Heart left ventricle (tissue), 16 donors: Measurements from ENCODE around the gene POU6F2. TPM values are rescaled to one million over a fixed set of nuclear protein-coding genes. Genes with fewer than 3 reads are reported as not detected.

ENCODE experiments used
- ATAC-seq, 4 donors: fragments of 200-7000 bp; cut with Tn5 transposase; one replicate each; pipeline ENCODE4 v1.9.1; 2020 to 2022; ENCODE audit warnings: moderate library complexity in 4 of 4, mild to moderate bottlenecking in 3 of 4, moderate number of reproducible peaks in 1 of 4
- DNase-seq, 5 donors: peaks; one replicate each; pipeline ENCODE4 v3.0.0-alpha.2; 2020
- H3K27ac ChIP-seq, 12 donors: fragments of 200-600 bp; sonication (generic) in 4 of 12; one replicate each; pipeline versions ENCODE4 v1.5.0 to v1.8.0; 2016 to 2022; ENCODE audit warnings: mild to moderate bottlenecking in 2 of 12
- H3K27me3 ChIP-seq, 9 donors: fragments of 200-600 bp; sonication (generic) in 2 of 9; one replicate each; pipeline versions ENCODE4 v1.5.1 to v1.8.0; 2016 to 2022; ENCODE audit warnings: mild to moderate bottlenecking in 3 of 9
- H3K36me3 ChIP-seq, 9 donors: fragments of 200-600 bp; sonication (generic) in 2 of 9; one replicate each; pipeline versions ENCODE4 v1.5.0 to v1.8.0; 2018 to 2022; ENCODE audit warnings: mild to moderate bottlenecking in 2 of 9
- H3K4me1 ChIP-seq, 12 donors: fragments of 200-600 bp; sonication (generic) in 4 of 12; one replicate each; pipeline versions ENCODE4 v1.5.0 to v1.8.0; 2016 to 2022; ENCODE audit warnings: mild to moderate bottlenecking in 3 of 12
- H3K4me3 ChIP-seq, 12 donors: fragments of 200-600 bp; sonication (generic) in 4 of 12; one replicate each; pipeline versions ENCODE4 v1.5.0 to v1.8.0; 2017 to 2022; ENCODE audit warnings: mild to moderate bottlenecking in 9 of 12, moderate library complexity in 4 of 12
- H3K9me3 ChIP-seq, 12 donors: fragments of 200-600 bp; sonication (generic) in 4 of 12; one replicate each; pipeline versions ENCODE4 v1.5.0 to v1.8.0; 2016 to 2022; ENCODE audit warnings: mild to moderate bottlenecking in 1 of 12
- CTCF ChIP-seq, 12 donors: fragments of 200-600 bp; sonication (generic) in 4 of 12; IDR thresholded peaks; one replicate each; pipeline versions ENCODE4 v1.5.0 to v1.8.0; 2018 to 2022; ENCODE audit warnings: antibody characterized with exemption in 12 of 12, mild to moderate bottlenecking in 5 of 12
- POLR2A ChIP-seq, 2 donors: fragments of 450-650 bp; IDR thresholded peaks; one replicate each; pipeline ENCODE4 v1.6.1; 2017; ENCODE audit warnings: antibody characterized with exemption in 2 of 2, mild to moderate bottlenecking in 2 of 2, moderate library complexity in 2 of 2
- WGBS, 4 donors: extraction: QIAGEN DNeasy Blood & Tissue Kit in 2 of 4; methylation state at CpG; one replicate each; pipeline versions ENCODE4 v1.1.5 to v1.1.7; 2013 to 2018; 5-methylcytosine and 5-hydroxymethylcytosine counted together
- intact Hi-C, 10 donors: fragments of 100-400 bp; cut with DNase I; formaldehyde crosslinking; loops; one replicate each; pipeline versions ENCODE4 v1.11.1 to v1.14.2; 2022
- polyA plus RNA-seq, 2 donors: library from polyadenylated mRNA; stranded (reverse); fragments of 200-250 nt; gene quantifications; one replicate each; pipeline ENCODE4 v1.2.3, GENCODE V29; 2013
- total RNA-seq, 9 donors: library from RNA; depleted of rRNA in 2 of 9; stranded (reverse); fragments of >200 nt in 2 of 9; fragmentation: NEBNext Ultra II Directional in 3 of 9; extraction: Animal tissue kit (Norgen Biotek cat#: 25700) in 3 of 9; gene quantifications; one replicate each; pipeline versions ENCODE4 v1.1.0 to v1.2.4, GENCODE V29; 2016 to 2023
- donor health status: ischemic (EF 13 %, LVEDD 7.1; RV severe dilation, severe dysfunction).
- donor health status: healthy with polysubstance abuse.
- donor health status: DM: no; HTN: yes; CAD: no.
- donor health status: DM: no; HTN: no; CAD: no.
- donor health status: ischemic (EF 25% LVEDD 6.9; RV normal size, moderate dysfunction).
- donor health status: ischemic (EF 25% LVEDD 5.7; RV mildly dilated, moderate dysfunction).
- donor health status: healthy.
- donor health status: DM: yes; HTN: yes; CAD: no.
- donor health status: ischemic (EF 35%, LVEDD 5.7; RV mildly dilated, moderate dysfunction).
- donor health status: nonischemic (EF 11% LVEDD 7.7; RV severe dilation, severe dysfunction).
- donor health status: DM: yes; HTN: yes; CAD: no.
- donor health status: PGD.
- donor health status: ischemic (EF 29% LVEDD 5.4; RV normal size, mild dysfunction).
- donor health status: nonischemic (EF 23%, LVEDD 6.1; RV moderate dilation, normal function).

The POU6F2 gene
- total and polyA plus RNA-seq, 11 donors = 0.03 to 1.2 (median 0.38) TPM; not detected in 2

- H3K27ac ChIP-seq = no peak overlapping the region
- peak; percentile 34 to 74 (median 53) for TF ChIP-seq CTCF (IDR thresholded peaks at IDR 0.05)
- no peak for TF ChIP-seq POLR2A (IDR thresholded peaks at IDR 0.05)
- ATAC-seq (no peak), DNase-seq (no peak)
- no peak overlapping the region for H3K4me3 ChIP-seq
- H3K9me3 ChIP-seq = no peaks in the 10 kb centered on the region
- 32 to 43% (median 41%) methylated on average over 5 of the region's 5 CpGs for WGBS, 4 donors
- H3K27me3 ChIP-seq = peaks cover 0 to 25% (median 0%) of the 10 kb centered on the region in 9 donors
- no peaks in the 10 kb centered on the region for H3K4me1 ChIP-seq
- no peaks in the 10 kb centered on the region for H3K36me3 ChIP-seq
- intact Hi-C loops = no loop called here
Measured at GRCh38 chr7:39453743-39454355, 476.1 kb downstream of the POU6F2 start.

- DNase-seq (no peak), ATAC-seq (no peak)
- no peak overlapping the region for H3K27ac ChIP-seq
- WGBS, 4 donors = 54 to 73% (median 66%) methylated on average over 15 of the region's 15 CpGs
- no peaks in the 10 kb centered on the region for H3K36me3 ChIP-seq
- H3K4me3 ChIP-seq = peak overlapping the region in 4 of 12 donors; percentile 25 to 45 (median 32)
- intact Hi-C loops = no loop called here
- peaks cover 0 to 6% (median 0%) of the 10 kb centered on the region in 9 donors for H3K27me3 ChIP-seq
- TF ChIP-seq POLR2A (IDR thresholded peaks at IDR 0.05) (no peak), CTCF (IDR thresholded peaks at IDR 0.05) (no peak)
- no peaks in the 10 kb centered on the region for H3K4me1 ChIP-seq
- no peaks in the 10 kb centered on the region for H3K9me3 ChIP-seq
Measured at GRCh38 chr7:39458061-39458745, 480.5 kb downstream of the POU6F2 start.

GRCh38 chr7:39459636-39460035 is 481.9 kb downstream of the POU6F2 start:
- ATAC-seq (no peak), DNase-seq (no peak)
- no peak for TF ChIP-seq CTCF (IDR thresholded peaks at IDR 0.05)
- no peak for TF ChIP-seq POLR2A (IDR thresholded peaks at IDR 0.05)
- 52 to 60% (median 56%) methylated on average over 6 of the region's 6 CpGs for WGBS, 4 donors
- H3K4me1 ChIP-seq = no peaks in the 10 kb centered on the region
- peaks cover 0 to 6% (median 0%) of the 10 kb centered on the region in 9 donors for H3K27me3 ChIP-seq
- no peak overlapping the region for H3K27ac ChIP-seq
- H3K9me3 ChIP-seq = no peaks in the 10 kb centered on the region
- H3K4me3 ChIP-seq = no peak overlapping the region
- intact Hi-C loops = loop anchor here in 5 of 10 donors (5.0 to 10.0 kb wide), 4 partner anchors 385 to 662 kb away; no protein-coding TSS in a partner anchor
- no peaks in the 10 kb centered on the region for H3K36me3 ChIP-seq

- H3K36me3 ChIP-seq = no peaks in the 10 kb centered on the region
- 94 to 95% (median 94%) methylated on average over 20 of the region's 20 CpGs for WGBS, 4 donors
- no peak overlapping the region for H3K4me3 ChIP-seq
- no peak for ATAC-seq
- intact Hi-C loops = loop anchor here in 5 of 10 donors (5.0 to 10.0 kb wide), 4 partner anchors 386 to 663 kb away; no protein-coding TSS in a partner anchor
- H3K4me1 ChIP-seq = peaks cover 0 to 5% (median 0%) of the 10 kb centered on the region in 12 donors
- no peak overlapping the region for H3K27ac ChIP-seq
- TF ChIP-seq POLR2A (IDR thresholded peaks at IDR 0.05) = no peak
- TF ChIP-seq CTCF (IDR thresholded peaks at IDR 0.05) = no peak
- H3K27me3 ChIP-seq = peaks cover 0 to 7% (median 0%) of the 10 kb centered on the region in 9 donors
- DNase-seq = no peak
- no peaks in the 10 kb centered on the region for H3K9me3 ChIP-seq
Measured at GRCh38 chr7:39460486-39460885, 482.8 kb downstream of the POU6F2 start.
